Measurements from ENCODE around the gene ARL13B. TPM values are rescaled to one million over a fixed set of nuclear protein-coding genes. Genes with fewer than 3 reads are reported as not detected.

The ARL13B gene
- total RNA-seq, 1 experiment from 2014 or later, result 9.3 TPM

DNA sequence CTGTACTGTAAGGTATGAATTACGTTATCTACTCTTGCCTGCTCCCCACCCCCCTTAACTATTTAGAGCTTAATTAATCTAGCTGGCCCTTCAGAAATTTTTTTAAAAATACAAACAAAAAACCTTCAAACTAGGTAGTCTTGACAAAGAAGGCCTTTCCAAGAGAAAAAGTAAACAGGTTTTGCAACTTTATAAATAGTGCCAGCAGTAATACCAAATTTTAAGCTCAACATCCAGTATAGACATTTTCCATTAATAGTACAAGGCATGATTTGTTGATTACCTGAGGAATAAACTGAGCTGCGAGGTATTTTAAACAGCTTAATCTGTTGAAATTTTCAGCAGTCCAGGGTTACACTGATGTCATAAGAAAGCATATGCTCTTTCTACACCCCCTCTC is 28.3 kb downstream of the ARL13B start:
- ATAC-seq, result no peak
- Mint-ChIP-seq H3K4me3 (no peak overlapping the region), H3K4me1 (no peaks in the 10 kb centered on the region), H3K9me3 (no peaks in the 10 kb centered on the region), H3K27ac (no peak overlapping the region), H3K27me3 (ENCODE audit: low read depth) (no peaks in the 10 kb centered on the region), H3K36me3 (no peaks in the 10 kb centered on the region; the same call in 1 of the 2 replicates)
- ChIA-PET POLR2A (no interaction called here), CTCF (interaction anchor here (0.8 kb wide), 1 partner anchor 54 kb away, joined by 3 read pairs; the partner anchor contains the start of genes DHFR2 and NSUN3)
- TF ChIP-seq IRF2 (CRISPR knock-in tag; IDR thresholded peaks at IDR 0.05; ENCODE audit: borderline replicate concordance, low read depth) (no peak), GRHL2 (CRISPR knock-in tag; IDR thresholded peaks at IDR 0.05; ENCODE audit: insufficient replicate concordance, severe bottlenecking) (no peak), PRRX2 (CRISPR knock-in tag; IDR thresholded peaks at IDR 0.05) (no peak), SMAD4 (CRISPR knock-in tag; IDR thresholded peaks at IDR 0.05) (no peak), JUN (CRISPR knock-in tag; IDR thresholded peaks at IDR 0.05) (no peak), ZNF232 (CRISPR knock-in tag; IDR thresholded peaks at IDR 0.05) (no peak), SP1 (CRISPR knock-in tag; conservative IDR thresholded peaks at IDR 0.05) (no peak), GABPB1 (CRISPR knock-in tag; IDR thresholded peaks at IDR 0.05) (no peak)
- TF ChIP-seq, protein P1, sequence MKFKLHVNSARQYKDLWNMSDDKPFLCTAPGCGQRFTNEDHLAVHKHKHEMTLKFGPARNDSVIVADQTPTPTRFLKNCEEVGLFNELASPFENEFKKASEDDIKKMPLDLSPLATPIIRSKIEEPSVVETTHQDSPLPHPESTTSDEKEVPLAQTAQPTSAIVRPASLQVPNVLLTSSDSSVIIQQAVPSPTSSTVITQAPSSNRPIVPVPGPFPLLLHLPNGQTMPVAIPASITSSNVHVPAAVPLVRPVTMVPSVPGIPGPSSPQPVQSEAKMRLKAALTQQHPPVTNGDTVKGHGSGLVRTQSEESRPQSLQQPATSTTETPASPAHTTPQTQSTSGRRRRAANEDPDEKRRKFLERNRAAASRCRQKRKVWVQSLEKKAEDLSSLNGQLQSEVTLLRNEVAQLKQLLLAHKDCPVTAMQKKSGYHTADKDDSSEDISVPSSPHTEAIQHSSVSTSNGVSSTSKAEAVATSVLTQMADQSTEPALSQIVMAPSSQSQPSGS (CRISPR knock-in tag; IDR thresholded peaks at IDR 0.05; ENCODE audit: borderline replicate concordance, low read depth), result no peak
- TF ChIP-seq, protein P2, sequence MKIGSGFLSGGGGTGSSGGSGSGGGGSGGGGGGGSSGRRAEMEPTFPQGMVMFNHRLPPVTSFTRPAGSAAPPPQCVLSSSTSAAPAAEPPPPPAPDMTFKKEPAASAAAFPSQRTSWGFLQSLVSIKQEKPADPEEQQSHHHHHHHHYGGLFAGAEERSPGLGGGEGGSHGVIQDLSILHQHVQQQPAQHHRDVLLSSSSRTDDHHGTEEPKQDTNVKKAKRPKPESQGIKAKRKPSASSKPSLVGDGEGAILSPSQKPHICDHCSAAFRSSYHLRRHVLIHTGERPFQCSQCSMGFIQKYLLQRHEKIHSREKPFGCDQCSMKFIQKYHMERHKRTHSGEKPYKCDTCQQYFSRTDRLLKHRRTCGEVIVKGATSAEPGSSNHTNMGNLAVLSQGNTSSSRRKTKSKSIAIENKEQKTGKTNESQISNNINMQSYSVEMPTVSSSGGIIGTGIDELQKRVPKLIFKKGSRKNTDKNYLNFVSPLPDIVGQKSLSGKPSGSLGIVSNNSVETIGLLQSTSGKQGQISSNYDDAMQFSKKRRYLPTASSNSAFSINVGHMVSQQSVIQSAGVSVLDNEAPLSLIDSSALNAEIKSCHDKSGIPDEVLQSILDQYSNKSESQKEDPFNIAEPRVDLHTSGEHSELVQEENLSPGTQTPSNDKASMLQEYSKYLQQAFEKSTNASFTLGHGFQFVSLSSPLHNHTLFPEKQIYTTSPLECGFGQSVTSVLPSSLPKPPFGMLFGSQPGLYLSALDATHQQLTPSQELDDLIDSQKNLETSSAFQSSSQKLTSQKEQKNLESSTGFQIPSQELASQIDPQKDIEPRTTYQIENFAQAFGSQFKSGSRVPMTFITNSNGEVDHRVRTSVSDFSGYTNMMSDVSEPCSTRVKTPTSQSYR (CRISPR knock-in tag; IDR thresholded peaks at IDR 0.05), result no peak
- TF ChIP-seq, protein P3, sequence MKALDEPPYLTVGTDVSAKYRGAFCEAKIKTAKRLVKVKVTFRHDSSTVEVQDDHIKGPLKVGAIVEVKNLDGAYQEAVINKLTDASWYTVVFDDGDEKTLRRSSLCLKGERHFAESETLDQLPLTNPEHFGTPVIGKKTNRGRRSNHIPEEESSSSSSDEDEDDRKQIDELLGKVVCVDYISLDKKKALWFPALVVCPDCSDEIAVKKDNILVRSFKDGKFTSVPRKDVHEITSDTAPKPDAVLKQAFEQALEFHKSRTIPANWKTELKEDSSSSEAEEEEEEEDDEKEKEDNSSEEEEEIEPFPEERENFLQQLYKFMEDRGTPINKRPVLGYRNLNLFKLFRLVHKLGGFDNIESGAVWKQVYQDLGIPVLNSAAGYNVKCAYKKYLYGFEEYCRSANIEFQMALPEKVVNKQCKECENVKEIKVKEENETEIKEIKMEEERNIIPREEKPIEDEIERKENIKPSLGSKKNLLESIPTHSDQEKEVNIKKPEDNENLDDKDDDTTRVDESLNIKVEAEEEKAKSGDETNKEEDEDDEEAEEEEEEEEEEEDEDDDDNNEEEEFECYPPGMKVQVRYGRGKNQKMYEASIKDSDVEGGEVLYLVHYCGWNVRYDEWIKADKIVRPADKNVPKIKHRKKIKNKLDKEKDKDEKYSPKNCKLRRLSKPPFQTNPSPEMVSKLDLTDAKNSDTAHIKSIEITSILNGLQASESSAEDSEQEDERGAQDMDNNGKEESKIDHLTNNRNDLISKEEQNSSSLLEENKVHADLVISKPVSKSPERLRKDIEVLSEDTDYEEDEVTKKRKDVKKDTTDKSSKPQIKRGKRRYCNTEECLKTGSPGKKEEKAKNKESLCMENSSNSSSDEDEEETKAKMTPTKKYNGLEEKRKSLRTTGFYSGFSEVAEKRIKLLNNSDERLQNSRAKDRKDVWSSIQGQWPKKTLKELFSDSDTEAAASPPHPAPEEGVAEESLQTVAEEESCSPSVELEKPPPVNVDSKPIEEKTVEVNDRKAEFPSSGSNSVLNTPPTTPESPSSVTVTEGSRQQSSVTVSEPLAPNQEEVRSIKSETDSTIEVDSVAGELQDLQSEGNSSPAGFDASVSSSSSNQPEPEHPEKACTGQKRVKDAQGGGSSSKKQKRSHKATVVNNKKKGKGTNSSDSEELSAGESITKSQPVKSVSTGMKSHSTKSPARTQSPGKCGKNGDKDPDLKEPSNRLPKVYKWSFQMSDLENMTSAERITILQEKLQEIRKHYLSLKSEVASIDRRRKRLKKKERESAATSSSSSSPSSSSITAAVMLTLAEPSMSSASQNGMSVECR (CRISPR knock-in tag; IDR thresholded peaks at IDR 0.05; ENCODE audit: borderline replicate concordance), result no peak
- TF ChIP-seq, protein P4, sequence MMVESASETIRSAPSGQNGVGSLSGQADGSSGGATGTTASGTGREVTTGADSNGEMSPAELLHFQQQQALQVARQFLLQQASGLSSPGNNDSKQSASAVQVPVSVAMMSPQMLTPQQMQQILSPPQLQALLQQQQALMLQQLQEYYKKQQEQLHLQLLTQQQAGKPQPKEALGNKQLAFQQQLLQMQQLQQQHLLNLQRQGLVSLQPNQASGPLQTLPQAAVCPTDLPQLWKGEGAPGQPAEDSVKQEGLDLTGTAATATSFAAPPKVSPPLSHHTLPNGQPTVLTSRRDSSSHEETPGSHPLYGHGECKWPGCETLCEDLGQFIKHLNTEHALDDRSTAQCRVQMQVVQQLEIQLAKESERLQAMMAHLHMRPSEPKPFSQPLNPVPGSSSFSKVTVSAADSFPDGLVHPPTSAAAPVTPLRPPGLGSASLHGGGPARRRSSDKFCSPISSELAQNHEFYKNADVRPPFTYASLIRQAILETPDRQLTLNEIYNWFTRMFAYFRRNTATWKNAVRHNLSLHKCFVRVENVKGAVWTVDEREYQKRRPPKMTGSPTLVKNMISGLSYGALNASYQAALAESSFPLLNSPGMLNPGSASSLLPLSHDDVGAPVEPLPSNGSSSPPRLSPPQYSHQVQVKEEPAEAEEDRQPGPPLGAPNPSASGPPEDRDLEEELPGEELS (CRISPR knock-in tag; IDR thresholded peaks at IDR 0.05), result no peak
- TF ChIP-seq, protein P5, sequence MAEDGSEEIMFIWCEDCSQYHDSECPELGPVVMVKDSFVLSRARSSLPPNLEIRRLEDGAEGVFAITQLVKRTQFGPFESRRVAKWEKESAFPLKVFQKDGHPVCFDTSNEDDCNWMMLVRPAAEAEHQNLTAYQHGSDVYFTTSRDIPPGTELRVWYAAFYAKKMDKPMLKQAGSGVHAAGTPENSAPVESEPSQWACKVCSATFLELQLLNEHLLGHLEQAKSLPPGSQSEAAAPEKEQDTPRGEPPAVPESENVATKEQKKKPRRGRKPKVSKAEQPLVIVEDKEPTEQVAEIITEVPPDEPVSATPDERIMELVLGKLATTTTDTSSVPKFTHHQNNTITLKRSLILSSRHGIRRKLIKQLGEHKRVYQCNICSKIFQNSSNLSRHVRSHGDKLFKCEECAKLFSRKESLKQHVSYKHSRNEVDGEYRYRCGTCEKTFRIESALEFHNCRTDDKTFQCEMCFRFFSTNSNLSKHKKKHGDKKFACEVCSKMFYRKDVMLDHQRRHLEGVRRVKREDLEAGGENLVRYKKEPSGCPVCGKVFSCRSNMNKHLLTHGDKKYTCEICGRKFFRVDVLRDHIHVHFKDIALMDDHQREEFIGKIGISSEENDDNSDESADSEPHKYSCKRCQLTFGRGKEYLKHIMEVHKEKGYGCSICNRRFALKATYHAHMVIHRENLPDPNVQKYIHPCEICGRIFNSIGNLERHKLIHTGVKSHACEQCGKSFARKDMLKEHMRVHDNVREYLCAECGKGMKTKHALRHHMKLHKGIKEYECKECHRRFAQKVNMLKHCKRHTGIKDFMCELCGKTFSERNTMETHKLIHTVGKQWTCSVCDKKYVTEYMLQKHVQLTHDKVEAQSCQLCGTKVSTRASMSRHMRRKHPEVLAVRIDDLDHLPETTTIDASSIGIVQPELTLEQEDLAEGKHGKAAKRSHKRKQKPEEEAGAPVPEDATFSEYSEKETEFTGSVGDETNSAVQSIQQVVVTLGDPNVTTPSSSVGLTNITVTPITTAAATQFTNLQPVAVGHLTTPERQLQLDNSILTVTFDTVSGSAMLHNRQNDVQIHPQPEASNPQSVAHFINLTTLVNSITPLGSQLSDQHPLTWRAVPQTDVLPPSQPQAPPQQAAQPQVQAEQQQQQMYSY (CRISPR knock-in tag; IDR thresholded peaks at IDR 0.05), result no peak
- no peak for DNase-seq (ENCODE audit: low spot score)

Measured in WTC11 (cell line).